WTC11 (cell line): ENCODE results near the gene NPEPL1. TPM values are rescaled to one million over a fixed set of nuclear protein-coding genes. Genes with fewer than 3 reads are reported as not detected.
A peak's percentile ranks its signal among the peaks of the same experiment; 100 is the strongest.

Experiments
- ATAC-seq: fragments of 200-7000 bp; cut with Tn5 transposase; 2 replicates; pipeline ENCODE4 v1.10.0; 2021; ENCODE audit warnings: mild to moderate bottlenecking, moderate library complexity
- CTCF ChIA-PET: fragments of 300-600 bp; sonication (Branson Sonifier 250); formaldehyde crosslinking; loops from one replicate; lab custom pipeline; 2021; ENCODE audit warnings: antibody characterized with exemption; lab: Charles Lee
- POLR2A ChIA-PET: fragments of 350-600 bp; sonication (Branson Sonifier 250); formaldehyde crosslinking; loops from one replicate; lab custom pipeline; 2021; ENCODE audit warnings: antibody characterized with exemption; lab: Charles Lee
- DNase-seq: peaks from one replicate; pipeline ENCODE4 v3.0.0; 2021; ENCODE audit warnings: low spot score
- H3K27ac Mint-ChIP-seq: 2 replicates; pipeline ENCODE4 v1.8.0; 2021; ENCODE audit warnings: mixed read lengths
- H3K27me3 Mint-ChIP-seq: 2 replicates; pipeline ENCODE4 v1.8.0; 2021; ENCODE audit warnings: low read depth, mild to moderate bottlenecking, moderate library complexity, mixed read lengths
- H3K36me3 Mint-ChIP-seq: 2 replicates; pipeline ENCODE4 v1.8.0; 2021; ENCODE audit warnings: mixed read lengths
- H3K4me1 Mint-ChIP-seq: 2 replicates; pipeline ENCODE4 v1.8.0; 2022; ENCODE audit warnings: mixed read lengths
- H3K4me3 Mint-ChIP-seq: 2 replicates; pipeline ENCODE4 v1.8.0; 2021; ENCODE audit warnings: mild to moderate bottlenecking, moderate library complexity, mixed read lengths
- H3K9me3 Mint-ChIP-seq: 2 replicates; pipeline ENCODE4 v1.8.0; 2021; ENCODE audit warnings: mixed read lengths
- CBFB ChIP-seq: sonication (generic); formaldehyde crosslinking; IDR thresholded peaks from 2 replicates; pipeline ENCODE4 v1.8.1; 2022; ENCODE audit warnings: mild to moderate bottlenecking, low read depth, missing genetic modification reagents
- CREM ChIP-seq: sonication (generic); formaldehyde crosslinking; IDR thresholded peaks from 2 replicates; pipeline ENCODE4 v1.8.1; 2022; ENCODE audit warnings: mild to moderate bottlenecking, missing genetic modification reagents, moderate library complexity
- ESRRA ChIP-seq: sonication (generic); formaldehyde crosslinking; IDR thresholded peaks from 2 replicates; pipeline ENCODE4 v1.8.1; 2022; ENCODE audit warnings: mild to moderate bottlenecking, missing genetic modification reagents, borderline replicate concordance
- IRF2 ChIP-seq: sonication (generic); formaldehyde crosslinking; IDR thresholded peaks from 2 replicates; pipeline ENCODE4 v1.8.0; 2022; ENCODE audit warnings: low read depth, missing genetic modification reagents, borderline replicate concordance
- JAZF1 ChIP-seq: fragments of 250-450 bp; sonication (Bioruptor Pico); IDR thresholded peaks from 2 replicates; pipeline ENCODE4 v1.9.0; 2021; ENCODE audit warnings: moderate library complexity, mild to moderate bottlenecking, inconsistent platforms
- NFATC4 ChIP-seq: fragments of 250-450 bp; sonication (Bioruptor Pico); IDR thresholded peaks from 2 replicates; pipeline ENCODE4 v1.9.0; 2021; ENCODE audit warnings: mild to moderate bottlenecking
- NFYB ChIP-seq: sonication (generic); formaldehyde crosslinking; conservative IDR thresholded peaks from 2 replicates; pipeline ENCODE4 v1.8.0; 2022; ENCODE audit warnings: low read depth, missing genetic modification reagents
- NR1H2 ChIP-seq: sonication (generic); formaldehyde crosslinking; IDR thresholded peaks from 2 replicates; pipeline ENCODE4 v1.9.0; 2021; ENCODE audit warnings: mild to moderate bottlenecking, moderate library complexity, missing genetic modification reagents
- NR2C2 ChIP-seq: sonication (generic); formaldehyde crosslinking; IDR thresholded peaks from 2 replicates; pipeline ENCODE4 v1.8.0; 2022; ENCODE audit warnings: mild to moderate bottlenecking, missing genetic modification reagents
- PRRX2 ChIP-seq: fragments of 250-450 bp; sonication (Bioruptor Pico); IDR thresholded peaks from 2 replicates; pipeline ENCODE4 v1.8.0; 2021; ENCODE audit warnings: mild to moderate bottlenecking
- RELA ChIP-seq: sonication (generic); formaldehyde crosslinking; IDR thresholded peaks from 2 replicates; pipeline ENCODE4 v1.8.1; 2022; ENCODE audit warnings: missing genetic modification reagents, mild to moderate bottlenecking, borderline replicate concordance
- RORB ChIP-seq: fragments of 250-450 bp; sonication (Bioruptor Pico); IDR thresholded peaks from 2 replicates; pipeline ENCODE4 v1.9.0; 2021; ENCODE audit warnings: mild to moderate bottlenecking
- SMAD3 ChIP-seq: sonication (generic); formaldehyde crosslinking; IDR thresholded peaks from 2 replicates; pipeline ENCODE4 v1.8.0; 2022; ENCODE audit warnings: missing genetic modification reagents, mild to moderate bottlenecking, borderline replicate concordance
- TEAD1 ChIP-seq: sonication (generic); formaldehyde crosslinking; IDR thresholded peaks from 2 replicates; pipeline ENCODE4 v1.8.0; 2022; ENCODE audit warnings: mild to moderate bottlenecking, missing genetic modification reagents
- TEAD4 ChIP-seq: sonication (generic); formaldehyde crosslinking; IDR thresholded peaks from 2 replicates; pipeline ENCODE4 v1.8.0; 2022; ENCODE audit warnings: mild to moderate bottlenecking, missing genetic modification reagents
- TP53 ChIP-seq: sonication (generic); formaldehyde crosslinking; IDR thresholded peaks from 2 replicates; pipeline ENCODE4 v1.8.1; 2023; ENCODE audit warnings: mild to moderate bottlenecking, missing genetic modification reagents
- ZBTB21 ChIP-seq: sonication (generic); formaldehyde crosslinking; IDR thresholded peaks from 2 replicates; pipeline ENCODE4 v1.8.1; 2023; ENCODE audit warnings: mild to moderate bottlenecking, missing genetic modification reagents, borderline replicate concordance
- ZNF121 ChIP-seq: sonication (generic); formaldehyde crosslinking; IDR thresholded peaks from 2 replicates; pipeline ENCODE4 v1.8.0; 2023; ENCODE audit warnings: missing genetic modification reagents
- ZNF416 ChIP-seq: fragments of 250-450 bp; sonication (Bioruptor Pico); IDR thresholded peaks from 2 replicates; pipeline ENCODE4 v1.9.0; 2021; ENCODE audit warnings: mild to moderate bottlenecking, inconsistent platforms
- ZNF671 ChIP-seq: fragments of 250-450 bp; sonication (Bioruptor Pico); IDR thresholded peaks from 2 replicates; pipeline ENCODE4 v1.8.0; 2021; ENCODE audit warnings: mild to moderate bottlenecking
- total RNA-seq: library from RNA; stranded (reverse); gene quantifications from 3 replicates; pipeline ENCODE4 v1.2.3, GENCODE V29; 2021
- TF ChIP-seq, protein P1 (sequence below): fragments of 250-450 bp; sonication (Bioruptor Pico); conservative IDR thresholded peaks from 2 replicates; pipeline ENCODE4 v1.9.0; 2021; ENCODE audit warnings: mild to moderate bottlenecking
- TF ChIP-seq, protein P2 (sequence below): sonication (generic); formaldehyde crosslinking; IDR thresholded peaks from 2 replicates; pipeline ENCODE4 v1.8.1; 2023; ENCODE audit warnings: mild to moderate bottlenecking, moderate library complexity, missing genetic modification reagents
- TF ChIP-seq, protein P3 (sequence below): sonication (generic); formaldehyde crosslinking; IDR thresholded peaks from 2 replicates; pipeline ENCODE4 v1.8.1; 2023; ENCODE audit warnings: mild to moderate bottlenecking, missing genetic modification reagents
- TF ChIP-seq, protein P4 (sequence below): sonication (generic); formaldehyde crosslinking; IDR thresholded peaks from 2 replicates; pipeline ENCODE4 v1.8.1; 2022; ENCODE audit warnings: mild to moderate bottlenecking, missing genetic modification reagents, moderate library complexity, borderline replicate concordance
- TF ChIP-seq, protein P5 (sequence below): sonication (generic); formaldehyde crosslinking; IDR thresholded peaks from 2 replicates; pipeline ENCODE4 v1.8.1; 2022; ENCODE audit warnings: low read depth, missing genetic modification reagents, borderline replicate concordance

Gene NPEPL1
- total RNA-seq, 1 experiment from 2014 or later = 39.9 TPM

DNA sequence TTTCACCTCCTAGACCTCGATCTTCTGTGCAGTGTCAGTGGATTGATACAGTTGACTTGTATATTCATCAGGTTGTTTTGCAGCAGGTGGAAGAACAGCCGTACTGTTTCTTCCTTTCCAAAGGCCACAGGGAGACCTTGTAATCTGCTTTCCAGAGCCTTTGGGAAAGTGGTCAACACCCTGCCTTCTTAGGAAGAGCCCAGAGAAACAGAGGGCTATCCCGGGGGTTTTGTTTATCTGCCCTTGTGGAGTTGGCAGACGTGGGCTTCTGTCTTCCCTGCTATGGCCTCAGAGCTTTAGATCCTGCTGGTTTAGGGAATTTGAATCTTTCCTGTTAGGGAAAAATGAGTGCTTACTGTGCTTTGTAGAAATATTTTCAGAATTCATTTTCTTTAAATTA lies 21.9 kb upstream of the NPEPL1 start (continued):
- TF ChIP-seq ZNF671 (CRISPR knock-in tag) (no peak), SMAD3 (CRISPR knock-in tag) (no peak), PRRX2 (CRISPR knock-in tag) (no peak), NFYB (no peak)
- TF ChIP-seq, protein P1, sequence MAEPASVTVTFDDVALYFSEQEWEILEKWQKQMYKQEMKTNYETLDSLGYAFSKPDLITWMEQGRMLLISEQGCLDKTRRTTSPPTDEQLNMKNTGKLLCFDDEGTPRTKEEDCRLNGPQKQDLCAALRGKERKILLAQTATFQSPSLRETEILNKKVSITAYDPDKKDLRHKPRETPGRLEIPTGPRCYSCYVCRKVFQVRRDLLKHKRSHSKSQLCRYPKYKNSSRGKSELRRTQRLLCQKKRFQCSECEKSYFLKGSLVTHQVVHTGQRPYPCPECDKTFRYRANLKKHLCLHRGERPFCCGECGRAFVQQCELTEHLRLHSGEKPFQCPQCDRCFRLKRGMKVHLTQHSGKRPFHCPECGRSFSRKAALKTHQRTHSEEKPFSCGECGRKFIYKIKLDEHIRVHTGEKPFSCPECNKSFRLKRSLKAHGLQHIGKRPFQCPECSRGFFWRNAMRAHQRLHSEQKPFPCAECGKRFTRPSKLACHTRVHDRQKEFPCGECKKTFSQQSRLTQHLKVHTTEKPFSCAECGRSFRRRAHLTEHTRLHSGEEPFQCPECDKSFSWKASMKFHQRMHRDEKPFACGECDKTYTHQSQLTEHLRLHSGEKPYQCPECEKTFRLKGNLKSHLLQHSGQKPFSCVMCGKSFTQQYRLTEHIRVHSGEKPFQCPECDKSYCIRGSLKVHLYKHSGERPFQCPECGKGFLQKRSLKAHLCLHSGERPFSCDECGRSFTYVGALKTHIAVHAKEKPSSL (CRISPR knock-in tag) = no peak

DNA sequence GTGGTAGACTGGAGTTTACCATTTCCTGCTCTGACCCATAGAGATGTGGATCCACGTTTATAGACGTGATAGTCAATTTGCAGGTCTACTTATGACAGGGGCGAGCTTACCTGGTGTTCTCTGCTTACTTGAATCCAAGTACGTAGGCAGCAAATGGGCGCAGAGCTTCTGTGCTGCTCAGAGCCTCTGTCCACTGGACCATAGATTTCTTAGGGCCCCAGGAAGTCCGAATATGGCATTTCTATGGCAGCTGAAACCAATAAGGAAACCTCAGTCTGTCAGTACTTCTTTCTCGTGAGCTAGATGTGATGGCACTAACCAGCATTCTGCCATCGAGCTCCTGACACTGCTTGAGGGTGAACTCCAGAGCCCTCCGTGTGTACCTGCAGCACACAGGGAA lies 19.5 kb upstream of the NPEPL1 start:
- POLR2A ChIA-PET = no interaction called here
- no peak overlapping the region for H3K4me3 Mint-ChIP-seq
- no peak for ATAC-seq
- peaks cover 81% of the 10 kb centered on the region for H3K4me1 Mint-ChIP-seq
- TF ChIP-seq, protein P2, sequence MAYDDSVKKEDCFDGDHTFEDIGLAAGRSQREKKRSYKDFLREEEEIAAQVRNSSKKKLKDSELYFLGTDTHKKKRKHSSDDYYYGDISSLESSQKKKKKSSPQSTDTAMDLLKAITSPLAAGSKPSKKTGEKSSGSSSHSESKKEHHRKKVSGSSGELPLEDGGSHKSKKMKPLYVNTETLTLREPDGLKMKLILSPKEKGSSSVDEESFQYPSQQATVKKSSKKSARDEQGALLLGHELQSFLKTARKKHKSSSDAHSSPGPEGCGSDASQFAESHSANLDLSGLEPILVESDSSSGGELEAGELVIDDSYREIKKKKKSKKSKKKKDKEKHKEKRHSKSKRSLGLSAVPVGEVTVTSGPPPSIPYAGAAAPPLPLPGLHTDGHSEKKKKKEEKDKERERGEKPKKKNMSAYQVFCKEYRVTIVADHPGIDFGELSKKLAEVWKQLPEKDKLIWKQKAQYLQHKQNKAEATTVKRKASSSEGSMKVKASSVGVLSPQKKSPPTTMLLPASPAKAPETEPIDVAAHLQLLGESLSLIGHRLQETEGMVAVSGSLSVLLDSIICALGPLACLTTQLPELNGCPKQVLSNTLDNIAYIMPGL = no peak
- TF ChIP-seq CBFB (no peak), NR2C2 (CRISPR knock-in tag) (no peak), ZBTB21 (no peak), IRF2 (CRISPR knock-in tag) (no peak), ZNF121 (CRISPR knock-in tag) (no peak)
- TF ChIP-seq, protein P3, sequence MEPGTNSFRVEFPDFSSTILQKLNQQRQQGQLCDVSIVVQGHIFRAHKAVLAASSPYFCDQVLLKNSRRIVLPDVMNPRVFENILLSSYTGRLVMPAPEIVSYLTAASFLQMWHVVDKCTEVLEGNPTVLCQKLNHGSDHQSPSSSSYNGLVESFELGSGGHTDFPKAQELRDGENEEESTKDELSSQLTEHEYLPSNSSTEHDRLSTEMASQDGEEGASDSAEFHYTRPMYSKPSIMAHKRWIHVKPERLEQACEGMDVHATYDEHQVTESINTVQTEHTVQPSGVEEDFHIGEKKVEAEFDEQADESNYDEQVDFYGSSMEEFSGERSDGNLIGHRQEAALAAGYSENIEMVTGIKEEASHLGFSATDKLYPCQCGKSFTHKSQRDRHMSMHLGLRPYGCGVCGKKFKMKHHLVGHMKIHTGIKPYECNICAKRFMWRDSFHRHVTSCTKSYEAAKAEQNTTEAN (CRISPR knock-in tag) = no peak
- TF ChIP-seq, protein P4, sequence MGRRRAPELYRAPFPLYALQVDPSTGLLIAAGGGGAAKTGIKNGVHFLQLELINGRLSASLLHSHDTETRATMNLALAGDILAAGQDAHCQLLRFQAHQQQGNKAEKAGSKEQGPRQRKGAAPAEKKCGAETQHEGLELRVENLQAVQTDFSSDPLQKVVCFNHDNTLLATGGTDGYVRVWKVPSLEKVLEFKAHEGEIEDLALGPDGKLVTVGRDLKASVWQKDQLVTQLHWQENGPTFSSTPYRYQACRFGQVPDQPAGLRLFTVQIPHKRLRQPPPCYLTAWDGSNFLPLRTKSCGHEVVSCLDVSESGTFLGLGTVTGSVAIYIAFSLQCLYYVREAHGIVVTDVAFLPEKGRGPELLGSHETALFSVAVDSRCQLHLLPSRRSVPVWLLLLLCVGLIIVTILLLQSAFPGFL (CRISPR knock-in tag) = no peak
- H3K9me3 Mint-ChIP-seq = no peaks in the 10 kb centered on the region
- no peaks in the 10 kb centered on the region for H3K27me3 Mint-ChIP-seq
- H3K27ac Mint-ChIP-seq = peak overlapping the region; percentile 96
- CTCF ChIA-PET = interaction anchor here (1.4 kb wide), 1 partner anchor 20 kb away, joined by 4 read pairs; the partner anchor contains the start of gene NPEPL1
- no peak for DNase-seq
- H3K36me3 Mint-ChIP-seq = peaks cover 57% of the 10 kb centered on the region

DNA sequence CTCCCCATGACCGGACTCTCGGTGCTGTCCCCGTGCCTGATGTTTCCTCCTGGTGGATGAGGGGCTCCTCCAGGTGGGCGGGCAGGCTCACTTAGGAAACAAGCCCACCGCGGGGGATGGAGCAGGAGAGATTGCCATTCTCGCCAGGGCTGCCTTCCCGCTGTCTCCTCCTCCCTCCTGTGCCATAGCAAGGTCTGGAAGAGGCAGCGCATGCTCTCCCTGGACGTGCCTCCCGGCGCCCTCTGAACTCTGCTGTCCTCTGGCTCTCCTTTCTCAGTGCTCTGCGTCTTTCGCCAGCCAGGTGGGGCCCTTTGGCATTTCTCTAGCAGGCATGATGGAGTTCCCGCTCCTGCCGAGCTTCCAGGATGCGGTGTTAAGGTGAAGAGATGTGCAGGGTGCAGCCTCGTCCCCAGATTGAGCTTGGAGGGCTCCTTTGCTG lies 17.4 kb upstream of the NPEPL1 start:
- peak overlapping the region; percentile 88 for H3K27ac Mint-ChIP-seq
- no peaks in the 10 kb centered on the region for H3K27me3 Mint-ChIP-seq
- H3K4me3 Mint-ChIP-seq = no peak overlapping the region
- ChIA-PET CTCF (interaction anchor here (0.9 to 1.9 kb wide), 3 partner anchors 18 to 24 kb away, joined by 3 to 6 read pairs (median 6); partner anchors contain the start of gene STX16), POLR2A (no interaction called here)
- H3K9me3 Mint-ChIP-seq = no peaks in the 10 kb centered on the region
- H3K4me1 Mint-ChIP-seq = peaks cover 72% of the 10 kb centered on the region
- ATAC-seq = peak; percentile 46
- H3K36me3 Mint-ChIP-seq = peaks cover 69% of the 10 kb centered on the region
- DNase-seq = no peak
- TF ChIP-seq ESRRA (CRISPR knock-in tag) = no peak
- no peak for TF ChIP-seq NR1H2 (CRISPR knock-in tag)
- TF ChIP-seq, protein P2 = no peak
- no peak for TF ChIP-seq RELA (CRISPR knock-in tag)
- TF ChIP-seq RORB = no peak
- no peak for TF ChIP-seq ZBTB21
- TF ChIP-seq TEAD1 = no peak
- TF ChIP-seq NFATC4 (CRISPR knock-in tag) = no peak
- TF ChIP-seq CREM = no peak
- TF ChIP-seq ZNF416 (CRISPR knock-in tag) = no peak
- no peak for TF ChIP-seq JAZF1
- TF ChIP-seq, protein P5, sequence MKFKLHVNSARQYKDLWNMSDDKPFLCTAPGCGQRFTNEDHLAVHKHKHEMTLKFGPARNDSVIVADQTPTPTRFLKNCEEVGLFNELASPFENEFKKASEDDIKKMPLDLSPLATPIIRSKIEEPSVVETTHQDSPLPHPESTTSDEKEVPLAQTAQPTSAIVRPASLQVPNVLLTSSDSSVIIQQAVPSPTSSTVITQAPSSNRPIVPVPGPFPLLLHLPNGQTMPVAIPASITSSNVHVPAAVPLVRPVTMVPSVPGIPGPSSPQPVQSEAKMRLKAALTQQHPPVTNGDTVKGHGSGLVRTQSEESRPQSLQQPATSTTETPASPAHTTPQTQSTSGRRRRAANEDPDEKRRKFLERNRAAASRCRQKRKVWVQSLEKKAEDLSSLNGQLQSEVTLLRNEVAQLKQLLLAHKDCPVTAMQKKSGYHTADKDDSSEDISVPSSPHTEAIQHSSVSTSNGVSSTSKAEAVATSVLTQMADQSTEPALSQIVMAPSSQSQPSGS (CRISPR knock-in tag) = no peak
- no peak for TF ChIP-seq TEAD4 (CRISPR knock-in tag)
- TF ChIP-seq TP53 (CRISPR knock-in tag) = no peak
